Thyroid gland (tissue), 4 donors: ENCODE results near the gene SETD3.

ENCODE experiments used
- POLR2A ChIP-seq, 2 donors: fragments of 450-650 bp; IDR thresholded peaks; one replicate each; pipeline ENCODE4 v1.6.1; 2017; ENCODE audit warnings: antibody characterized with exemption in 2 of 2, mild to moderate bottlenecking in 2 of 2, moderate library complexity in 1 of 2
- TF ChIP-seq, protein P1 (sequence below), 6 experiments: fragments of 200-600 bp in 3 of 6; fragments of 450-650 bp in 3 of 6; sonication (generic) in 3 of 6; IDR thresholded peaks; one replicate each; pipeline ENCODE4 v1.5.1; 2016 to 2019; ENCODE audit warnings: antibody characterized with exemption in 6 of 6, mild to moderate bottlenecking in 2 of 6, inconsistent platforms in 1 of 6, moderate library complexity in 1 of 6

DNA sequence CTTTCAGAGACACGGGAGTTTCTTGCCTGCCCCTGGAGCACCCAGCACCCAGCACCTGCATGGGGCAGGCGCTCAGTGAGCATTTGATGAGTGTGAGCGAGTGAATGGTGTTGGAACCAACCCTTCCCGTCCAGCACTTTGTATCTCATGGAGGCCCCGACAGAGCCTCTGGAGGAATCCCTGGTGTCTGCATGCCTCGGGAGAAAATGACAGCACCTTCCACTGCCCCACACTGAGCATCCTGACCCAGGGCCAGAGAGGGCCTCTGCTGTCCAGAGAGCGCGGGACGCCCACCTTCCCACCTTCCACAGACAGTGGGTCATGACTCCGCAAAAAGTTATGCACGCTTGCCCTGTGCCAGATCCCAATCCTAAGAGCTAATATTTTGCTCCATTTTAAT is 105.7 kb downstream of the SETD3 start:
- TF ChIP-seq, protein P1, sequence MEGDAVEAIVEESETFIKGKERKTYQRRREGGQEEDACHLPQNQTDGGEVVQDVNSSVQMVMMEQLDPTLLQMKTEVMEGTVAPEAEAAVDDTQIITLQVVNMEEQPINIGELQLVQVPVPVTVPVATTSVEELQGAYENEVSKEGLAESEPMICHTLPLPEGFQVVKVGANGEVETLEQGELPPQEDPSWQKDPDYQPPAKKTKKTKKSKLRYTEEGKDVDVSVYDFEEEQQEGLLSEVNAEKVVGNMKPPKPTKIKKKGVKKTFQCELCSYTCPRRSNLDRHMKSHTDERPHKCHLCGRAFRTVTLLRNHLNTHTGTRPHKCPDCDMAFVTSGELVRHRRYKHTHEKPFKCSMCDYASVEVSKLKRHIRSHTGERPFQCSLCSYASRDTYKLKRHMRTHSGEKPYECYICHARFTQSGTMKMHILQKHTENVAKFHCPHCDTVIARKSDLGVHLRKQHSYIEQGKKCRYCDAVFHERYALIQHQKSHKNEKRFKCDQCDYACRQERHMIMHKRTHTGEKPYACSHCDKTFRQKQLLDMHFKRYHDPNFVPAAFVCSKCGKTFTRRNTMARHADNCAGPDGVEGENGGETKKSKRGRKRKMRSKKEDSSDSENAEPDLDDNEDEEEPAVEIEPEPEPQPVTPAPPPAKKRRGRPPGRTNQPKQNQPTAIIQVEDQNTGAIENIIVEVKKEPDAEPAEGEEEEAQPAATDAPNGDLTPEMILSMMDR (IDR thresholded peaks at IDR 0.05): no peak
- no peak for TF ChIP-seq POLR2A (IDR thresholded peaks at IDR 0.05)
